Tibial nerve (tissue), 4 donors: ENCODE data around the gene KPNA5. TPM values are rescaled to one million over a fixed set of nuclear protein-coding genes. Genes with fewer than 3 reads are reported as not detected.
"Not testable (repeated sequence)": the region's sequence is repeated elsewhere in the genome, so short reads cannot be mapped to it uniquely, and the experiment has no call there.

Experiments
- DNase-seq, 2 donors: peaks; one replicate each; pipeline ENCODE4 v3.0.0-alpha.2; 2019; ENCODE audit warnings: low spot score in 2 of 2
- H3K27ac ChIP-seq, 4 donors: fragments of 200-600 bp; sonication (generic) in 3 of 4; one replicate each; pipeline ENCODE4 v1.5.1; 2017 to 2019; ENCODE audit warnings: mild to moderate bottlenecking in 1 of 4
- H3K27me3 ChIP-seq, 2 donors: fragments of 200-600 bp; sonication (generic) in 1 of 2; one replicate each; pipeline versions ENCODE4 v1.5.1 to v1.6.0; 2017 to 2019
- H3K36me3 ChIP-seq, 3 donors: fragments of 200-600 bp; sonication (generic); one replicate each; pipeline ENCODE4 v1.5.1; 2018 to 2019
- H3K4me1 ChIP-seq, 4 donors: fragments of 200-600 bp; sonication (generic) in 3 of 4; one replicate each; pipeline ENCODE4 v1.5.1; 2017 to 2019
- H3K4me3 ChIP-seq, 4 donors: fragments of 200-600 bp; sonication (generic) in 3 of 4; one replicate each; pipeline ENCODE4 v1.5.1; 2017 to 2019; ENCODE audit warnings: mild to moderate bottlenecking in 1 of 4, moderate library complexity in 1 of 4
- H3K9me3 ChIP-seq, 4 donors: fragments of 200-600 bp; sonication (generic) in 3 of 4; one replicate each; pipeline ENCODE4 v1.5.1; 2017 to 2019
- CTCF ChIP-seq, 5 experiments: fragments of 200-600 bp in 3 of 5; fragments of 450-650 bp in 2 of 5; sonication (generic) in 3 of 5; IDR thresholded peaks; one replicate each; pipeline ENCODE4 v1.5.1; 2016 to 2019; ENCODE audit warnings: antibody characterized with exemption in 5 of 5, mild to moderate bottlenecking in 3 of 5, moderate library complexity in 2 of 5
- EP300 ChIP-seq, 2 donors: sonication (generic); formaldehyde crosslinking; IDR thresholded peaks; one replicate each; pipeline ENCODE4 v1.6.1; 2017; ENCODE audit warnings: antibody characterized with exemption in 2 of 2, mild to moderate bottlenecking in 1 of 2
- POLR2A ChIP-seq, 2 donors: fragments of 450-650 bp; IDR thresholded peaks; one replicate each; pipeline ENCODE4 v1.6.1; 2017; ENCODE audit warnings: antibody characterized with exemption in 2 of 2, mild to moderate bottlenecking in 2 of 2, moderate library complexity in 2 of 2
- WGBS, 2 donors: methylation state at CpG; one replicate each; pipeline ENCODE4 v1.1.5; 2018; 5-methylcytosine and 5-hydroxymethylcytosine counted together
- total RNA-seq, 4 donors: library from RNA; depleted of rRNA; stranded (reverse); fragments of >200 nt; gene quantifications; one replicate each; pipeline ENCODE4 v1.1.0, GENCODE V29; 2016

KPNA5 gene
- total RNA-seq, 4 donors from 2014 or later = 10.2 to 21.0 (median 12.2) TPM

- no peak overlapping the region for H3K4me3 ChIP-seq
- H3K4me1 ChIP-seq = no peaks in the 10 kb centered on the region
- peaks cover 0 to 46% (median 0%) of the 10 kb centered on the region in 3 donors for H3K36me3 ChIP-seq
- DNase-seq = no peak
- H3K27ac ChIP-seq = no peak overlapping the region
- 84 to 91% methylated on average over 4 of the region's 4 CpGs for WGBS, 2 donors
- H3K9me3 ChIP-seq = no peaks in the 10 kb centered on the region
- TF ChIP-seq CTCF (IDR thresholded peaks at IDR 0.05) (no peak), POLR2A (IDR thresholded peaks at IDR 0.05) (no peak), EP300 (IDR thresholded peaks at IDR 0.05) (no peak)
- no peaks in the 10 kb centered on the region for H3K27me3 ChIP-seq
Measured at GRCh38 chr6:116651916-116652315, 29.1 kb upstream of the KPNA5 start.

GRCh38 chr6:116661594-116661993 is 19.4 kb upstream of the KPNA5 start:
- no peaks in the 10 kb centered on the region for H3K27me3 ChIP-seq
- H3K9me3 ChIP-seq = no peaks in the 10 kb centered on the region
- TF ChIP-seq EP300 (IDR thresholded peaks at IDR 0.05) = no peak
- DNase-seq = no peak
- H3K4me1 ChIP-seq = peaks cover 0 to 17% (median 2%) of the 10 kb centered on the region in 4 donors
- H3K4me3 ChIP-seq = no peak overlapping the region
- H3K27ac ChIP-seq = no peak overlapping the region
- H3K36me3 ChIP-seq = peaks cover 0 to 16% (median 0%) of the 10 kb centered on the region in 3 donors

DNA sequence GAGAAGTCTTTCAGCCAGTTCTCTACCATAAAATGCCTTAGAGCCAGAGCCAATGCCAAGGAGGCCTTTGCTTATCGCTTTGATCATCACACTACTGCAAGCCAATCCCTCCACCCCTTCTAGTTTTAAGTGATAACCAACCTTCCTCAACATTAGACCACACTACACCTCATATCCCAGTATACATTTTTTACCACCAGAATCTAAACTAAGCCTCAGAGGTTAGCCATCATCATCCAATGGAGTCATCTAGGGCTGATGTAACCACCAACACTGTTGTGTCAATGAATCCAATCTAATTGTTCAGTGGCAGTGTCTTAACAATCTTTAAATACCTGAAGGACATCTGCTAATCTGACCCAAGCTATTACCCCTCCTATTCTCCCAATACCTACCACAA is 18.8 kb upstream of the KPNA5 start:
- H3K27ac ChIP-seq = no peak overlapping the region
- H3K4me1 ChIP-seq = peaks cover 0 to 23% (median 5%) of the 10 kb centered on the region in 4 donors
- DNase-seq = no peak
- WGBS, 2 donors = 96 to 100% methylated on average over 1 of the region's 1 CpG
- H3K4me3 ChIP-seq = no peak overlapping the region
- H3K9me3 ChIP-seq = no peaks in the 10 kb centered on the region
- H3K27me3 ChIP-seq = no peaks in the 10 kb centered on the region
- peaks cover 0 to 12% (median 0%) of the 10 kb centered on the region in 3 donors for H3K36me3 ChIP-seq
- no peak for TF ChIP-seq CTCF (IDR thresholded peaks at IDR 0.05)
- TF ChIP-seq EP300 (IDR thresholded peaks at IDR 0.05) = no peak
- no peak for TF ChIP-seq POLR2A (IDR thresholded peaks at IDR 0.05)

GRCh38 chr6:116663308-116663707 is 17.7 kb upstream of the KPNA5 start:
- Histone ChIP-seq H3K4me3 (no peak overlapping the region), H3K27ac (no peak overlapping the region), H3K4me1 (peaks cover 0 to 32% (median 5%) of the 10 kb centered on the region in 4 donors), H3K9me3 (no peaks in the 10 kb centered on the region), H3K36me3 (peaks cover 0 to 2% (median 0%) of the 10 kb centered on the region in 3 donors), H3K27me3 (no peaks in the 10 kb centered on the region)
- no peak for DNase-seq
- TF ChIP-seq EP300 (IDR thresholded peaks at IDR 0.05) (no peak), POLR2A (IDR thresholded peaks at IDR 0.05) (no peak), CTCF (IDR thresholded peaks at IDR 0.05) (no peak)
- WGBS, 2 donors = 91 to 95% methylated on average over 3 of the region's 3 CpGs

DNA sequence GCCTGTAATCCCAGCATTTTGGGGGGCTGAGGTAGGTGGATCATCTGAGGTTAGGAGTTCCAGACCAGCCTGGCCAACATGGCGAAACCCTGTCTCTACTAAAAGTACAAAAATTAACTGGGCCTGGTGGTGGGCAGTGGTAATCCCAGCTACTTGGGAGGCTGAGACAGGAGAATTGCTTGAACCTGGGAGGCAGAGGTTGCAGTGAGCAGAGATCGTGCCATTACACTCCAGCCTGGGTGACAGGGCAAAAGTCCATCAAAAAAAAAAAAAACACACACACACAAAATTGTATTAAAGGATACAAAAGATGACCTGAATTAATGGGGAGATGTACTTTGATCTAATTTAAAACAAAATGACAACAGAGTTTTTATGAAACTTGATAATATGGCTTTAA is 16.8 kb upstream of the KPNA5 start:
- H3K9me3 ChIP-seq, DNase-seq, H3K4me3 ChIP-seq, H3K27me3 ChIP-seq, H3K27ac ChIP-seq, H3K36me3 ChIP-seq: not testable (repeated sequence)
- H3K4me1 ChIP-seq = peaks cover 0 to 35% (median 5%) of the 10 kb centered on the region in 4 donors
- 97 to 98% methylated on average over 2 of the region's 2 CpGs for WGBS, 2 donors

DNA sequence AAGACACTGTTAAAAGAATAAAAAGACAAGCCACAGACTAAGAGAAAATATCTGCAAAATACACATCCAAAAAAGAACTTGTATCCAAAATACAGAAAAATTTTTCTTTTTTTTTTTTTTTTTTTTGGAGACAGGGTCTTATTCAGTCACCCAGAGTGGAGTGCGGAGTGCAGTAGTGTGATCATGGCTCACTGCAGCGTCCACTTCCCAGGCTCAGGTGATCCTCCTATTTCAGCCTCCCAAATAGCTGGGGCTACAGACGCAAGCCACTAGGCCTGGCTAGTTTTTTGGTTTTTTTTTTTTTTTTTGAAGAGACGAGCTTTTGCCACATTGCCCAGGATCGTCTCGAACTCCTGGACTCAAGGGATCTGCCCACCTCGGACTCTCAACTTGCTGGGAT is 15.5 kb upstream of the KPNA5 start:
- Histone ChIP-seq H3K9me3 (no peaks in the 10 kb centered on the region), H3K27ac (no peak overlapping the region), H3K36me3 (no peaks in the 10 kb centered on the region), H3K27me3 (no peaks in the 10 kb centered on the region), H3K4me3 (no peak overlapping the region), H3K4me1 (peaks cover 0 to 35% (median 5%) of the 10 kb centered on the region in 4 donors)
- 86 to 90% methylated on average over 7 of the region's 7 CpGs for WGBS, 2 donors
- no peak for DNase-seq
- no peak for TF ChIP-seq POLR2A (IDR thresholded peaks at IDR 0.05)

DNA sequence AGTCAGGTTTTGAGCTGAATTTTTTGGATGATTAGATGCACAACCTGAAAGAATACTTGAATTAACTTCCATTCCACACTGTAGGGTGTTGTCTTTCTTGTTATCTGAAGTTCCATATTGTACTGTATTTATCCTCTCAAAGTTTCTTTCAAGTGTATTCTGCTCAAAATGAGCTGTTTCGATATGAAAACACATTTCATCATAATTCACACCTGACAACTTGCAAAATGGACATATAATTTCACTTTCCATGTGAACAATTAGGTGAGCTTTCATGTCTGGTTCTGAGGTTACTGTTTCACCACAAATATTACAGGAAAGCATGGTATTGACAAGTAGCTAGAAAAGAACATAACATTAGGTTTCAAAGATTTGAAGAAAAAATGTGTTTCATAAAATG is 14.1 kb upstream of the KPNA5 start:
- no peak for TF ChIP-seq EP300 (IDR thresholded peaks at IDR 0.05)
- no peak for TF ChIP-seq CTCF (IDR thresholded peaks at IDR 0.05)
- no peak for TF ChIP-seq POLR2A (IDR thresholded peaks at IDR 0.05)
- Histone ChIP-seq H3K27ac (no peak overlapping the region), H3K36me3 (no peaks in the 10 kb centered on the region), H3K4me3 (no peak overlapping the region), H3K27me3 (no peaks in the 10 kb centered on the region), H3K4me1 (peaks cover 0 to 35% (median 5%) of the 10 kb centered on the region in 4 donors), H3K9me3 (no peaks in the 10 kb centered on the region)
- DNase-seq = no peak
- WGBS, 2 donors = 86 to 89% methylated on average over 1 of the region's 1 CpG
